ENCODE measurements around the gene HERC3. TPM values are rescaled to one million over a fixed set of nuclear protein-coding genes. Genes with fewer than 3 reads are reported as not detected.

Gene HERC3
- total and polyA plus RNA-seq, 10 of the 15 experiments (the other 5 are each of a cell fraction or from before 2014, with no cell fraction given): 0.52 to 18.2 (median 2.8) TPM

DNA sequence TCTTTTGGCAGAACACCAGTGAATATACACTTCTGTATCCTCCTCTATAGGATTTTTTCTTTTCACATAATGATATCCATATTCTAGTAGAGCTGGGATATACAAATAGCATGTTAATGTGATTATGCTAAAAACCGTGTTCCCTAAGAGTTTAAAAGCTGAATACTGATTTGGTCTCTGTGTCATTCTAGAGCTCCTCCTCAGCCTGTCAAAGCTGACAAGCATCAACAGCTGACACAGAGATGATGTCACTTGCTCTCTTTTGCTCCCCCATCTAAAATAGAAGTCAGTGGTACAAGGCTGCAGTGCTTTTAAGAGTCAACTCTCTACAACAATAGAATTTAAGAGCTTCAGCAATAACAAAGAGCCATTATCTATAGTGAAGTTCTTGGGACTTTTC, 17.1 kb upstream of the HERC3 start:
- WGBS (ENCODE audit: insufficient coverage, insufficient replicate concordance, low lambda C conversion rate, missing lambda C conversion rate): 0% methylated on average over 1 of the region's 1 CpG
- no peaks in the 10 kb centered on the region for H3K9me3 ChIP-seq (replicated peaks; ENCODE audit: control insufficient read depth, insufficient read depth, low read length)
- ChIA-PET SMC1A (ENCODE audit: uncharacterized antibody, unreplicated experiment) (no interaction called here), POLR2A (no interaction called here), RAD21 (ENCODE audit: unreplicated experiment) (no interaction called here), CTCF (no interaction called here)
- intact Hi-C loops (cut with micrococcal nuclease; ENCODE audit: unreplicated experiment) (no loop called here), in situ Hi-C loops (cut with MboI) (no loop called here)
- no peaks in the 10 kb centered on the region for H3K27me3 ChIP-seq (replicated peaks in 1 of 2; ENCODE audit: control insufficient read depth in 2 of 2, insufficient read depth in 2 of 2, low read length in 1 of 2)
- FAIRE-seq (no peak), DNase-seq (ENCODE audit: low read depth, low spot score) (no peak), ATAC-seq (no peak)
- no peaks in the 10 kb centered on the region for H3K36me3 ChIP-seq (ENCODE audit: control insufficient read depth in 2 of 2, insufficient read depth in 2 of 2, low read length in 1 of 2)
- BruUV-seq (replicated peaks): no TSS peak
- no peak overlapping the region for H3K9ac ChIP-seq (ENCODE audit: control insufficient read depth, insufficient read depth, low read length)
- H3K4me2 ChIP-seq (ENCODE audit: control insufficient read depth, insufficient read depth): no peak overlapping the region
- H3K27ac ChIP-seq (ENCODE audit: control insufficient read depth, insufficient read depth): no peak overlapping the region
- H3K4me3 ChIP-seq: no peak overlapping the region
- no peak overlapping the region for H2AFZ ChIP-seq (ENCODE audit: control insufficient read depth, low read depth, low read length)
- TF ChIP-seq KLF5 (IDR thresholded peaks at IDR 0.05; ENCODE audit: partially characterized antibody) (no peak), MEF2B (IDR thresholded peaks at IDR 0.05; ENCODE audit: partially characterized antibody, poor library complexity, severe bottlenecking) (no peak), HCFC1 (IDR thresholded peaks at IDR 0.05; ENCODE audit: low read length) (no peak), CEBPB (IDR thresholded peaks at IDR 0.05; ENCODE audit: borderline replicate concordance in 1 of 2, low read depth in 2 of 2, low read length in 2 of 2) (no peak), HDGF (IDR thresholded peaks at IDR 0.05) (no peak), ETV6 (conservative IDR thresholded peaks at IDR 0.05 in 1 of 2, IDR thresholded peaks at IDR 0.05 in 1 of 2; ENCODE audit: borderline replicate concordance in 1 of 2, low read depth in 1 of 2) (no peak), ZNF217 (IDR thresholded peaks at IDR 0.05) (no peak), RELA (IDR thresholded peaks at IDR 0.05; ENCODE audit: borderline replicate concordance, partially characterized antibody) (no peak), CBX3 (IDR thresholded peaks at IDR 0.05; ENCODE audit: borderline replicate concordance, low read depth) (no peak), ZNF687 (IDR thresholded peaks at IDR 0.05) (no peak), NFYA (IDR thresholded peaks at IDR 0.05; ENCODE audit: borderline replicate concordance, low read depth, low read length) (no peak)
- TF ChIP-seq, protein P1, sequence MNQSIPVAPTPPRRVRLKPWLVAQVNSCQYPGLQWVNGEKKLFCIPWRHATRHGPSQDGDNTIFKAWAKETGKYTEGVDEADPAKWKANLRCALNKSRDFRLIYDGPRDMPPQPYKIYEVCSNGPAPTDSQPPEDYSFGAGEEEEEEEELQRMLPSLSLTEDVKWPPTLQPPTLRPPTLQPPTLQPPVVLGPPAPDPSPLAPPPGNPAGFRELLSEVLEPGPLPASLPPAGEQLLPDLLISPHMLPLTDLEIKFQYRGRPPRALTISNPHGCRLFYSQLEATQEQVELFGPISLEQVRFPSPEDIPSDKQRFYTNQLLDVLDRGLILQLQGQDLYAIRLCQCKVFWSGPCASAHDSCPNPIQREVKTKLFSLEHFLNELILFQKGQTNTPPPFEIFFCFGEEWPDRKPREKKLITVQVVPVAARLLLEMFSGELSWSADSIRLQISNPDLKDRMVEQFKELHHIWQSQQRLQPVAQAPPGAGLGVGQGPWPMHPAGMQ (IDR thresholded peaks at IDR 0.05; ENCODE audit: borderline replicate concordance): no peak
- TF ChIP-seq, protein P2, sequence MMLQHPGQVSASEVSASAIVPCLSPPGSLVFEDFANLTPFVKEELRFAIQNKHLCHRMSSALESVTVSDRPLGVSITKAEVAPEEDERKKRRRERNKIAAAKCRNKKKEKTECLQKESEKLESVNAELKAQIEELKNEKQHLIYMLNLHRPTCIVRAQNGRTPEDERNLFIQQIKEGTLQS (IDR thresholded peaks at IDR 0.05; ENCODE audit: borderline replicate concordance, extremely low read depth, low read depth, low read length): no peak
- TF ChIP-seq, protein P3, sequence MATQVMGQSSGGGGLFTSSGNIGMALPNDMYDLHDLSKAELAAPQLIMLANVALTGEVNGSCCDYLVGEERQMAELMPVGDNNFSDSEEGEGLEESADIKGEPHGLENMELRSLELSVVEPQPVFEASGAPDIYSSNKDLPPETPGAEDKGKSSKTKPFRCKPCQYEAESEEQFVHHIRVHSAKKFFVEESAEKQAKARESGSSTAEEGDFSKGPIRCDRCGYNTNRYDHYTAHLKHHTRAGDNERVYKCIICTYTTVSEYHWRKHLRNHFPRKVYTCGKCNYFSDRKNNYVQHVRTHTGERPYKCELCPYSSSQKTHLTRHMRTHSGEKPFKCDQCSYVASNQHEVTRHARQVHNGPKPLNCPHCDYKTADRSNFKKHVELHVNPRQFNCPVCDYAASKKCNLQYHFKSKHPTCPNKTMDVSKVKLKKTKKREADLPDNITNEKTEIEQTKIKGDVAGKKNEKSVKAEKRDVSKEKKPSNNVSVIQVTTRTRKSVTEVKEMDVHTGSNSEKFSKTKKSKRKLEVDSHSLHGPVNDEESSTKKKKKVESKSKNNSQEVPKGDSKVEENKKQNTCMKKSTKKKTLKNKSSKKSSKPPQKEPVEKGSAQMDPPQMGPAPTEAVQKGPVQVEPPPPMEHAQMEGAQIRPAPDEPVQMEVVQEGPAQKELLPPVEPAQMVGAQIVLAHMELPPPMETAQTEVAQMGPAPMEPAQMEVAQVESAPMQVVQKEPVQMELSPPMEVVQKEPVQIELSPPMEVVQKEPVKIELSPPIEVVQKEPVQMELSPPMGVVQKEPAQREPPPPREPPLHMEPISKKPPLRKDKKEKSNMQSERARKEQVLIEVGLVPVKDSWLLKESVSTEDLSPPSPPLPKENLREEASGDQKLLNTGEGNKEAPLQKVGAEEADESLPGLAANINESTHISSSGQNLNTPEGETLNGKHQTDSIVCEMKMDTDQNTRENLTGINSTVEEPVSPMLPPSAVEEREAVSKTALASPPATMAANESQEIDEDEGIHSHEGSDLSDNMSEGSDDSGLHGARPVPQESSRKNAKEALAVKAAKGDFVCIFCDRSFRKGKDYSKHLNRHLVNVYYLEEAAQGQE (IDR thresholded peaks at IDR 0.05; ENCODE audit: low read depth, low read length): no peak
- no peaks in the 10 kb centered on the region for H3K4me1 ChIP-seq (ENCODE audit: control insufficient read depth, insufficient read depth, low read length)
- no peaks in the 10 kb centered on the region for H3K79me2 ChIP-seq (ENCODE audit: control insufficient read depth, insufficient read depth, low read length)
- no peaks in the 10 kb centered on the region for H4K20me1 ChIP-seq (ENCODE audit: control insufficient read depth, insufficient read depth)
